ENCODE results near the gene FOXE3. TPM values are rescaled to one million over a fixed set of nuclear protein-coding genes. Genes with fewer than 3 reads are reported as not detected.

FOXE3 gene
- total RNA-seq, 1 experiment from 2014 or later = not detected

GRCh38 chr1:47403321-47403910, 12.7 kb upstream of the FOXE3 start:
- POLR2A ChIA-PET = no interaction called here
- no peak overlapping the region for H3K4me3 ChIP-seq (ENCODE audit: low read depth, low read length)
- Mint-ChIP-seq H3K4me3 (ENCODE audit: unreplicated experiment) (no peak overlapping the region), H3K36me3 (ENCODE audit: insufficient read depth, unreplicated experiment) (no peaks in the 10 kb centered on the region), H3K9me3 (ENCODE audit: unreplicated experiment) (no peaks in the 10 kb centered on the region), H3K27ac (ENCODE audit: unreplicated experiment) (no peak overlapping the region), H3K4me1 (ENCODE audit: low read depth, unreplicated experiment) (peaks cover 31% of the 10 kb centered on the region), H3K27me3 (ENCODE audit: insufficient read depth, unreplicated experiment) (no peaks in the 10 kb centered on the region)
- DNase-seq = no peak
- intact Hi-C loops (cut with micrococcal nuclease; ENCODE audit: unreplicated experiment) = no loop called here
- CTCF ChIA-PET = no interaction called here
- no peak for TF ChIP-seq CTCF (IDR thresholded peaks at IDR 0.05; ENCODE audit: insufficient read depth in 1 of 2, low read depth in 1 of 2, low read length in 1 of 2, severe bottlenecking in 1 of 2, unreplicated experiment in 1 of 2)
- no peaks in the 10 kb centered on the region for H3K36me3 ChIP-seq (ENCODE audit: control insufficient read depth, insufficient read depth, low read length)
- no peaks in the 10 kb centered on the region for H3K9me3 ChIP-seq
- BruUV-seq (replicated peaks) = no TSS peak
- no peaks in the 10 kb centered on the region for H3K27me3 ChIP-seq (replicated peaks; ENCODE audit: control insufficient read depth, insufficient read depth, low read length)
- H3K4me1 ChIP-seq = peaks cover 18% of the 10 kb centered on the region

- peaks cover 24% of the 10 kb centered on the region for H3K4me1 ChIP-seq
- TF ChIP-seq CTCF (IDR thresholded peaks at IDR 0.05; ENCODE audit: insufficient read depth in 1 of 2, low read depth in 1 of 2, low read length in 1 of 2, severe bottlenecking in 1 of 2, unreplicated experiment in 1 of 2) = peak in 1 of 2 experiments; percentile 0
- intact Hi-C loops (cut with micrococcal nuclease; ENCODE audit: unreplicated experiment) = no loop called here
- CTCF ChIA-PET = no interaction called here
- no peaks in the 10 kb centered on the region for H3K36me3 ChIP-seq (ENCODE audit: control insufficient read depth, insufficient read depth, low read length)
- Mint-ChIP-seq H3K36me3 (ENCODE audit: insufficient read depth, unreplicated experiment) (no peaks in the 10 kb centered on the region), H3K9me3 (ENCODE audit: unreplicated experiment) (no peaks in the 10 kb centered on the region), H3K27ac (ENCODE audit: unreplicated experiment) (no peak overlapping the region), H3K27me3 (ENCODE audit: insufficient read depth, unreplicated experiment) (no peaks in the 10 kb centered on the region), H3K4me1 (ENCODE audit: low read depth, unreplicated experiment) (peaks cover 31% of the 10 kb centered on the region), H3K4me3 (ENCODE audit: unreplicated experiment) (no peak overlapping the region)
- H3K9me3 ChIP-seq = no peaks in the 10 kb centered on the region
- BruUV-seq (replicated peaks) = no TSS peak
- POLR2A ChIA-PET = no interaction called here
- no peak overlapping the region for H3K4me3 ChIP-seq (ENCODE audit: low read depth, low read length)
- no peak for DNase-seq
- H3K27me3 ChIP-seq (replicated peaks; ENCODE audit: control insufficient read depth, insufficient read depth, low read length) = no peaks in the 10 kb centered on the region
Measured at GRCh38 chr1:47405697-47406096, 10.4 kb upstream of the FOXE3 start.

GRCh38 chr1:47406966-47407365, 9.1 kb upstream of the FOXE3 start:
- no peaks in the 10 kb centered on the region for H3K27me3 ChIP-seq (replicated peaks; ENCODE audit: control insufficient read depth, insufficient read depth, low read length)
- no TSS peak for BruUV-seq (replicated peaks)
- H3K4me3 Mint-ChIP-seq (ENCODE audit: unreplicated experiment) = no peak overlapping the region
- POLR2A ChIA-PET = interaction anchor here (0.5 kb wide), 1 partner anchor 17 kb away, joined by 3 read pairs; no protein-coding TSS in a partner anchor
- H3K27ac Mint-ChIP-seq (ENCODE audit: unreplicated experiment) = no peak overlapping the region
- CTCF ChIA-PET = no interaction called here
- DNase-seq = no peak
- H3K36me3 Mint-ChIP-seq (ENCODE audit: insufficient read depth, unreplicated experiment) = no peaks in the 10 kb centered on the region
- H3K4me1 ChIP-seq = peaks cover 22% of the 10 kb centered on the region
- intact Hi-C loops (cut with micrococcal nuclease; ENCODE audit: unreplicated experiment) = no loop called here
- no peak overlapping the region for H3K4me3 ChIP-seq (ENCODE audit: low read depth, low read length)
- H3K9me3 Mint-ChIP-seq (ENCODE audit: unreplicated experiment) = no peaks in the 10 kb centered on the region
- peaks cover 19% of the 10 kb centered on the region for H3K4me1 Mint-ChIP-seq (ENCODE audit: low read depth, unreplicated experiment)
- TF ChIP-seq CTCF (IDR thresholded peaks at IDR 0.05; ENCODE audit: insufficient read depth in 1 of 2, low read depth in 1 of 2, low read length in 1 of 2, severe bottlenecking in 1 of 2, unreplicated experiment in 1 of 2) = no peak
- H3K36me3 ChIP-seq (ENCODE audit: control insufficient read depth, insufficient read depth, low read length) = no peaks in the 10 kb centered on the region
- no peaks in the 10 kb centered on the region for H3K9me3 ChIP-seq
- no peaks in the 10 kb centered on the region for H3K27me3 Mint-ChIP-seq (ENCODE audit: insufficient read depth, unreplicated experiment)
